GM18870 (cell line): ENCODE measurements around the gene CACNG6.

Experiments used
- ATAC-seq: cut with Tn5 transposase; IDR thresholded peaks from one replicate; pipeline ENCODE4 v1.9.1; 2021; ENCODE audit warnings: moderate library complexity; ENCODE audit not compliant: unreplicated experiment

Gene CACNG6

DNA sequence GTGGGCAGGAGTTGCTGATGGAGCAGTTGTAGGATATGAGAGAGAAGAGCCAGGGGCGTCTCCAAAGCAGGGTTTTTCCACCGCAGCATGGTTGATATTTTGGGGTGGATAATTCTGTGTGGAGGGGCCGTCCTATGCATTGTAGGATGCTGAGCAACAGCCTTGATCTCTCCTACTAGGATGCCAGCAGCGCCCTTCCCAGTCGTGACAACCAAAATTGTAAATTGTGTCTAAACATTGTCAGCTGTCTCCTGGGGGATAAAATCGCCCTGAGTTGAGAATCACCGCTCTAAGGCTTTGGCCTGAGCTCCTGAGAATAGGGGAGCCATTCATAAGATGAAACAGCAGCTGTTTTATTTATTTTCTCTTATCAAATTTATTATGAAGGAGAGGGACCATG lies 24.5 kb upstream of the CACNG6 start:
- ATAC-seq = no peak

DNA sequence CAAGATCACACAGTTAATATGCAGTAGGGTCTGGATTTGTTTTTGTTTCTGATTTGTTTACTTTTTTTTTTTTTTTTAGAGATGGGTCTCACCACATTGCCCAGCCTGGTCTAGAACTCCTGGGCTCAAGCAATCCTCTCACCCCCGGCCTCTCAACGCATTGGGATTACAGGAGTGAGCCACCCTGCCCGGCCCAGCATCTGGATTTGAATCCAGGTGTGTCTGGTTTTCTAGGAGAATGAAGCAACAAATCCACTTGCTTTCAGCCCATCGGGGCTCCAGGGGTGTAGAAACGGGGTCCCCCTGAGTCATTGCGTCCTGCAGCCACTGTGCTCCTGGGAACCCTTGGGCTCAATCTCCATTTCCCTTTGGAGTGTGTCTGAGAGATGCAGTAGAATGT lies 22.1 kb upstream of the CACNG6 start:
- ATAC-seq = no peak

DNA sequence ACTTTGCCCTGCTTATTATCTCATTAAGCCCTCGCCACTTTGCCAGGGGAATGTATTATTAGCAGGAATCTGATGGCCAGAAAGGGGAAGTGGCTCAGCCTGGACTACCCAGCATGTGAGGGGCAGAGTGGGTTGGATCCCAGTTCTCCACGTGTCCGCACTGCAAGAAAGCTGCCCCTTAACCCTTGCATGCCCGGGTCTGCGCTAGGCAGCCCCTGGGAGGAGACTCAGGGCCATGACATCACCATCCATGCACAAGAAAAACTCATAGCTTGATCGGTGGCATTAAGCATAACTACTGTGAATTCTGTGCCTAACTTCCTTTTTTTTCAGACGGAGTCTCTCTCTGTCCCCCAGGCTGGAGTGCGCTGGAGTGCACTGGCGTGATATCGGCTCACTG lies 19.8 kb upstream of the CACNG6 start:
- ATAC-seq = no peak

DNA sequence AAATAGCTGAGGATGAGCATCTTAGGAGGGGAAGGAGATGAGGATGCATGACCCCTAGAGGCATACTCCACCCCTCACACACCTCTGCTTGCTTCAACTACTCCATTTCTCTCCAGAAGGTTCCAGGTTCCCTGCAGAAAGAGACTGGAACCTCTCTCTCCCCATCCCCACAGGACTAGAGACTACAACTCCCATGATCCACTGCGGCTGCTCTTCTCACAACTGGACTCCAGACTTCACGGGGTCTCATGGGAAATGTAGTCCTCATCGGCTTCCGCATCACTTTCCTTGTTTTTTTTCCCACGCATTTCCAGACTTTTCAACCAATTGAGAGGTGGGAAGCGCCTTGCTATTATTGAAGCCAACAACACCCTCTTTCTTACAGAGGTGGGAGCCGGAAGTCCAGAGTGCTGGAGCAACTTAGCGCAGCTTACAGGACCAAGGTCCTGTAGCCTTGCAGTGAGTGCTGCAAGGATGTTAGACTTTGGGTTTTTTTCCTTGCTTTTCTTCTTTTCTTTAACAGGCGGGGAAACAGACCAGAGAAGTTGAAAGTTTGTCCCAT lies 13.9 kb upstream of the CACNG6 start:
- no peak for ATAC-seq

DNA sequence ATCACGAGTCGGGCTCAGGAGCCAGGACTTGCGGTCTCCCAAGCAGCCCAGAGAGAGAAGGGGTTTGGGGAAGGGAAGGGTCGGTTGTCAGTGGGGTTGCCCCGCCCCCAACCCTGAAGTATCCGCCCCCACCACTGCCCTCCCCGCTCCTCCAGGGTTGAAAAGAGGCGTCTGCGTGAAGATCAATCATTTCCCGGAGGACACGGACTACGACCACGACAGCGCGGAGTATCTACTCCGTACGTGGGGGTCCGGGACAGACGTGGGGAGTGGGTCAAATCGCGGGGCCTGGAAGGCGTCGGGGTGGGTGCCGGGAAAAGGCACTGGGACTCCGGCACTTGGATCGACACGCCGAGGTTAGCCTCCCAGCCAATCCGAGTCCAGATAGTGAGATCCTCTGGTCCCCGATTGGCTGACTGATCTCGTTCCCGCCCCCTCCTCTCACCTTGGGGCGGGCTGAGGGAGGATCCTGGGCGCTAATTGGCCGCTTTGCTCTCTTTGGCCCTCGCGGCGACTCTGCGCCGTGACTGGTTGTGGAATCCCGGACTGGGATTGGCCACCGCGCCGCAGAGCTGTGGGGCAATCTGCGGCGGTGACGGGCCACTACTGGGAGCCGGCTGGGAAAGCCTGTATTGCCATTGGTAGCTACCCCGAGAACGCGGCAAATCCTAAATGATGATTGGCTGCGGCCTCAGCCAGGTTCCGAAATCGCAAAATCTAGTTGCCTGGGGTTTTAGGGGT lies 13.3 kb upstream of the CACNG6 start:
- ATAC-seq = no peak

DNA sequence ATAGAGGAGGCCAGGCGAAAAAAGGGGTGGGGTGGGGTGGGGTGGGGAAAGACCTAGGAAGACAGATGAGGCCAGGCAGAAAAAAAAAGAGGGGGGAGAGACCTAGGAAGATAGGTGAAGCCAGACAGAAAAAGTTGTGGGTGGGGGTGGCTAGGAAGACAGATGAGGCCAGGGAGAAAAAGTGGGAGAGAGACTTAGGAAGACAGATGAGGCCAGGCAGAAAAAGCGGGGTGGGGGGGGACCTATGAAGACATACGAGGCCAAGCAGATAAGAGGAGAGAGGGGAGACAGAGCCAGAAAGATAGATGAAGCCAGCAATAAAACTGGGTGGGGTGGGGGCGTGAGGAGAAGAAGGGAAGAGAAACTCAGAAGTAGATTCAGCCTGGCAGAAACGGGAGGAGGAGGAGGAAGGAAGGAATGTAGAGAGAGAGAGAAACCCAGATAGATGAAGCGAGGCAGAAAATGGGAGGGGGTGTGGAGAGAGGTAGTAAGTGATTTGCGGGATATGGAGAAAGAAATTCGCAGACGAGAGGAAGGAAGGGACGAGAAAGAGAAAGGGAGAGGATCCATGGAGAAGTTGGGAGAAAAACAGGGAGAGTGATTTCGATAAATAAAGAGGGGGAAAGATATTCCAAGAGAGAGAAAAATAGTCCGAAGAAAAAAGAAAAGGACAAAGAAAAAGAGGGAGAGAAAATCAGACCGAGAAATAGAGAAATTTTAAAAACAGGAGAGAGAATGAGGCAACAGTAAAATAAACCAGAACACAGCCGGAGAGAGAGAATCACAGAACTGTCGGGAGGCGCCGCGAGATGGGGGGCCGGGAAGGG lies 12.2 kb upstream of the CACNG6 start:
- ATAC-seq = no peak

DNA sequence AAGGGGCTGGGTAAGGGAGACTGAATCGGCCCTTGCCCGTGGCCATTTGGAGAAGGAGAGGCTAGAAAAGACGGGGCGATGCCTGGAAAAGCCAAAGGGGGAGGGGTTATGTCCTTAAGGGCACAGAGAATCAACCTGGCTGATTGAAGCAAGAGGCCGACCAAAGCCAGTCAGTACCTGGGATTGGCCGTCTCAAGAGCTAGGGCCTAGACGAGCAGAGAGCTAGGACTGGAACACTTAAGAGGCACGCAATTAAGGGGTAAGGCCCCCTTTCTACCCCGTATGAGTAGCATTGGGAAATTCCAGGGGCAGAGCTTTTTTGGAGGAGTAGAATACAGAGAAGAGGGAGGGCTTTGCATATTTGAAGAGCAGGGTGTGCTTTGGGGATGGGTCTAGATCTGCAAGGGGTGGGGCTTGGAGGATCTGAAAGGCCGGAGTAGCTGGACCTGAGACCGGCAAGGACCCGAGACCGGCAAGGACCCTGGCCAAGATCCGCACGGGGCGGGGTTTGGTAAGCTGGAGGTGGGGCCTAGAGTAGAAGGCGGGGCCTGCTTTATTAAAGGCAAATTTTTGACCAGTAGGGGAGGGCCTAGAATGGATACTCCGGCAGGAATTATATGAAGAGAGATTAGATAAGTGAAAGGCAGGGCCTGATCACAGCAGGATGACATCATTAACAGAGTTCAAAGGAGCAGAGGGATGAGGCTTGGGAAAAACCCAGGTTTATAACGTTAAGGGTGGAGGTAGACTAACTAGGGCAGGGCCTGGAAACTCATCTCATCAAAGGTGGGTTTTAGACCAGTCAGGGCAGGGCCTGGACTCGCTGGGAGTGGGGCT lies 10.7 kb upstream of the CACNG6 start:
- ATAC-seq = no peak

DNA sequence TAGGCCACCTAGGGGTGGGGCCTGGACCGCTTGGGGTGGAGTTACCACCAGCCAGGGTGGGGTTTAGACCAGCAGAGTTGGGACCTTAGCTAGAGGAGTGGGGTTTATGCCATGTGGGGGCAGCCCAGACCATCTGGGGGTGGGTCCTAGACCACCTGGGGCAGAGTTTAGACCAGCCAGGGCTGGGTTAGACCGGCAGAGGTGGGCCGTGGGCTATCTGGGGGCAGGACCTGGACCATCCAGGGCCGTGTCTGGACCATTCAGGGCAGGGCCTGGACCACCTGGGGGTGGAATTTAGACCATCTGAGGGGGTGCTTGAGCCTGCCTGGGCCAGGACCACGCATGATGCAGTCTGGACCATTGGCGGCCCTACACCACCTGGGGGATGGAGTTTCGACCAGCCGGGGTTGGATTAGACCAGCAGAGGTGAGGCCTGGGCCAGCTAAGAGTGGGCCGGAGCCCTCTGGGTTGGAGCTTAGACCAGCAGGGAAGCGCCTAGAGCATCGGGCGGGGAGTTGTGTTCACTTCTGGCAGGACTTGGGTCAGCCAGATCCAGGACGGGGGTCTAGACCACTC lies 10.0 kb upstream of the CACNG6 start:
- ATAC-seq = no peak

DNA sequence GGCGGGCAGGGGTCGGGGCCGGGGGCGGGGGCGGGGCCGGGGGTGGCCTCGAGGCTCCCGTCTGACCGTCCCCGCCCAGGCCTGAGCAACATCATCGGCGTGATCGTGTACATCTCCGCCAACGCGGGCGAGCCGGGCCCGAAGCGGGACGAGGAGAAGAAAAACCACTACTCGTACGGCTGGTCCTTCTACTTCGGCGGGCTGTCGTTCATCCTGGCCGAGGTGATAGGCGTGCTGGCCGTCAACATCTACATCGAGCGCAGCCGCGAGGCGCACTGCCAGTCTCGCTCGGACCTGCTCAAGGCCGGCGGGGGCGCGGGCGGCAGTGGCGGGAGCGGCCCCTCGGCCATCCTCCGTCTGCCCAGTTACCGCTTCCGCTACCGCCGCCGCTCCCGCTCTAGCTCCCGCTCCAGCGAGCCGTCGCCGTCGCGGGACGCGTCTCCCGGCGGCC lies 9.4 kb upstream of the CACNG6 start:
- no peak for ATAC-seq

DNA sequence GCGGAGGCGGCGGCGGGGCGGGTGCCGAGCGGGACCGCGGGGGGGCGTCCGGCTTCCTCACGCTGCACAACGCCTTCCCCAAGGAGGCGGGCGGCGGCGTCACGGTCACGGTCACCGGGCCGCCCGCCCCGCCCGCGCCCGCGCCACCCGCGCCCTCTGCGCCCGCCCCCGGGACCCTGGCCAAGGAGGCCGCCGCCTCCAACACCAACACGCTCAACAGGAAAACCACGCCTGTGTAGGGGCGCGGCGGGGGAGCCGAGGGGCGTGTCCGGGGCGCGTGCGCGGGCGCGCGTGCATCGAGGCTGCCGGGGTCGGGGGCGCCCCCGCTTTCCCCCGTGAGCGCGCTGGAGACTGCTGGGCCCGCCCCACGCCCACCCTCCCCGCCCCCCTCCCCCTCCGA lies 8.8 kb upstream of the CACNG6 start:
- no peak for ATAC-seq

DNA sequence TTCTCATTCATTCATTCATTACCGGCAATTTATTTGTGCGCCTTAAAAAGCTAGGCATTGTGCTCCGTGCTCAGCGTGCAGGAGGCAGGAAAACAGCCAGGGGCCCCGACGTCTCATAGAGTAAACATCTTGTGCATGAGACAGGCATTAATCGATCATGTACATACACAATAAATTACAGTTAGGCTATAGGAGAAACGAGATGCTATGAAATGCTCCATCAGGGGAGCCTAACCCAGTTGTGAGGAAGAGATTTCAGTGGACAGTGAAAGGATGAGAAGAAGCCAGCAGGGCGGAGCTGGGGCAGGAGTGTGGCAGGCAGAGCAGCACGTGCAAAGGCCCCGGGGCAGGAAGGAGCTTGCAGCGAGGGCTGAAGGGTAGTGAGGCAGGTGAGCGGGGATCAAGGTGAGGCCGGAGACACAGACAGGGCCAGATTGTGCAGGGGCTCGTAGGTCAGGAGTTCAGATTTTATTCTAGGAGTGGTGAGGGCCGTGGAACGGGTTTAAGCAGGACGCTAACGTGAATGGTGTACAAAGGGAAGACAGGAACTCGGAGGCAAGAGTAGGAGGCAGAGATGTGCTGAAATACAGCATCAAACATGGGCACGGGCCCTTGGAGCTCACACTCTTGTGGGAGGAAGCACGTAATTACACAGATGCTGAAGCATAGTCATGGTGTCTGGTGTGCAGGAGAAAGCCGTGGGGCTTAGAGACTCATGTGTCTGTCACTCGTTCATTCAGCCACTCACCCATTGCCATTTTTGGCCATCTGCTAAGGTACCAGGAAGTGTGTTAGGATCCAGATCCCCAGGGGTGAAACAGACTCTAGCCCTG lies 7.8 kb upstream of the CACNG6 start:
- no peak for ATAC-seq

DNA sequence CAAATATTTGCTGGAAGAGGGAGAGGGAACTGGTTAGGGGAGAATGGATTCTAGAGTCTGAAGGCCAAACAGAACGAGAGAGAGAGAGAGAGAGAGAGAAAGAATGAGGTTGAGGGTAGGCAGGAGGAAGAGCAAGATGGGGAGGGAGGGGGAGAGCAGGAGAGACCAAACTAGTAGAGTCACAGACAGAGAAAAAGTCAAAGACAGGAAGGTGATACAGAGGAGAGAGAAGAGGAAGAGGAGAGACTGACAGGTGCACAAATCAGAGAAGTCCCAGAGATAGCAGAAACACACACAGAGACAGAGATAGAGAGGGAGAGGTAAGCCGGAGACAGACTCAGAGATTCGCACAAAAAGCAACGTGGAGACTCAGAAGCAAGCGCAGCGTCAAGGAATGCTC lies 5.6 kb upstream of the CACNG6 start:
- ATAC-seq = no peak

DNA sequence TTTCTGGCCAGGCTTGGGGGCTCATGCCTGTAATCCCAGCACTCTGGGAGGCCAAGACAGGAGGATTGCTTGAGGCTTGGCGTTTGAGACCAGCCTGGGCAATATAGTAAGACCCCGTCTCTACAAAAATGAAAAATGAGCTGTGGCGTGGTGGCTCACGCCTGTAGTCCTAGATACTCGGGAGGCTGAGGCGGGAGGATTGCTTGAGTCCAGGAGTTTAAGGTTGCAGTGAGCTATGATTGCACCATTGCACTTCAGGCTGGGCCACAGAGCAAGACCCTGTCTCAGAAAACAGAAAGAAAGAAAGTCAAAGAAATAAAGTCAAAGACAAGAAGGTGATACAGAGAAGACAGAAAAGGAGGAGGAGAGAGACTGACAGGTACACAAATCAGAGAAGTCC lies 2.5 kb upstream of the CACNG6 start:
- no peak for ATAC-seq

DNA sequence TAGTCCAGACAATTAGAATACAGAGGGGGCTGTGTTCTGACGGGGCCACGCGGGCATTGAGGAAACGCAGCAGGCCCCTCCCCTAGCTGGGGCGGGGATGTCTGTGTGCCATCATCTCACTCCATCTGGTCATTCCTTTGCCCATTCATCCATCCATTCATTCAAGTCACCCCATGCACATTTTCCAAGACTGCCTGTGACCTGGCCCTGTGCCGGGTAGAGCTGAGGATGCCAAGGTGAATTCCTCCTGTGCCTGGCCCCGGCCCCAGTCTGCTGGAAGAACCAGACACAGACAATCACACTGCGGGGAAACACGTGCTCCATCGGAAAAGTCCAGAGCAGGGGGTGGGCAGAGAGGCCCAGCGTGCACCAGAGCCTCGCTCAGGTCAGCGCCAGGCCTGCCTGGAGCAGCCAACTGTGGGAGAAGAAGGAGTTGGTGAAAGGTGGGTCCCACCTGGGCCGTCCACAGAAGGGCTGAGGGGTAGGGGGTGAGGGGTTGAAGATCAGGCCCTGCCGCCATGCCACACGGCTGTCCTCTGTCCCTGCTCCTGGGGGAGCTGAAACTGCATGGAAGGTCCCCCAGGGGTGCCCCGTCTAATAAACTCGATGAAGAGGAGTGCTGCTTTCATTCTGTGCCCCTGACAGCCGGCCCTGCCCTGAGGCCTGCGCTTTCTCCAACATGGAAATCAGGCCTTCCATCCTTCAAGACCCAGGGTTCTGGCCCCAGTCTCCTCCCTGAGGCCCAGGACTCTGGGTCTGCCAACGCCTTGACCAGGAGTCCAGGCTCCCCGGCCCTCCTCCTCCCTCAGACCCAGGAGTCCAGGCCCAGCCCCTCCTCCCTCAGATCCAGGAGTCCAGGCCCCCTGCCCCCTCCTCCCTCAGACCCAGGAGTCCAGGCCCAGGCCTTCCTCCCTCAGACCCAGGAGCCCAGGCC lies 1.6 kb upstream of the CACNG6 start:
- no peak for ATAC-seq

DNA sequence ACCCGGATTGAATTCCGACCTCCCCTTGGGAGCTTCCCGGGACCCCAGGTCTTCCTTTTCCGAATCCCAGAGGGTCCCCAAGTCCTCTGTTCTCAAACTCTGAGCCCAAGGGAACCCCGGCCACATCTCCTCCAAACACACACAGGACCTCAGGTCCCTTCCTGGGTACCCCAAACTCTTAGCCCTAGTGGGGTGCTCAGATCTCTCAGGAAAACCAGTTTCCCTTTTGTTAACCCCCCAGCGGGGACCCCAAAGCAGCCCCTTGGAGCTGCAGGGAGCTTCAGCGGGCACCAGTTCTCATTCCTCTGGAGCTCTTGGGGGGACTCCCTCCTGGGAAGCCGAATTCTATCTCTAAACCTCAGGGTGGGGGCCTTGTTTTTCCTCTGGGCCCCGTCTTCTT lies 774 bp downstream of the CACNG6 start:
- ATAC-seq = no peak

DNA sequence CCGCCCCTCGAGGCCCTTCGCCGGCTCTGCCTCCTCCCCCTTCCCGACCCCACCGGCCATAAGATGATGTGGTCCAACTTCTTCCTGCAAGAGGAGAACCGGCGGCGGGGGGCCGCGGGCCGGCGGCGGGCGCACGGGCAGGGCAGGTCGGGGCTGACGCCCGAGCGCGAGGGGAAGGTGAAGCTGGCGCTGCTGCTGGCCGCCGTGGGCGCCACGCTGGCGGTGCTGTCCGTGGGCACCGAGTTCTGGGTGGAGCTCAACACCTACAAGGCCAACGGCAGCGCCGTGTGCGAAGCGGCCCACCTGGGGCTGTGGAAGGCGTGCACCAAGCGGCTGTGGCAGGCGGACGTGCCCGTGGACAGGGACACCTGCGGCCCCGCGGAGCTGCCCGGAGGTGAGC lies 1.4 kb downstream of the CACNG6 start:
- ATAC-seq = no peak

DNA sequence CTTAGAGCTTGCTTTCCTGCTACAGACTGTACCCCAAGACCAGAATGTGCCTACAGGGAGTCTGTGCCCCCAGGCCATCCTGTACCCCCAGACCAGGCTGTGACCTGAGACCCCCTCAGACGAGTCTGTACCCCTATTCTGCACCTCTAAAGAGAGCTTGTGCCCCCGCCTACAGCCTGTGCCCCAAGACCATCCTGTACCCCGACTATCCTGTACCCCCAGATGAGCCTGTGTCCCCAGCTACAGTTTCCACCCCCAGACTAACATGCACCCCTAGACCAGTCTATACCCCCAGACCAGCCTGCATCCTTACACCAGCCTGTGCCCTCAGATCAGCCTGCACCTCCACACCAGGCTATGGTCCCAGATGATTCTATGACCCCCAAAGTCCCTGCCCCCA lies 2.0 kb downstream of the CACNG6 start:
- no peak for ATAC-seq

DNA sequence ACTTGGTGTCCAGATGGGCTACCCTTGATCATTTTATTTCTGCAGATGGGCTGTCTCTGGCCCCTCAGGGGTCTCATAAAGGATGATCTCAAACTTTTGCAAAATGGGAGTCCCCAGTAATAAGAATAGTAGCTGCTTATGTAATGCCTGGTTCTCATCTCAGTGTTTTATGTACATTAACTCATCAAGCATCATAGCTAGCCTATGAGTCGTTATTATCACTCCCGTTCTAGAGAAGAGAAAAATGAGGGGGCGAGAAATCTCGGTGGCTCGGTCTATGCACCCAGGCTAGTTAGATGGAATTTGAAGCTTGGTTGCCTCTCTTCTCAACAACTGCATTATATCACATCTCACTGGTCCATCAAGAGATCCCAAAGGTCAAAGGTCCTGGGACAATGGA lies 3.4 kb downstream of the CACNG6 start:
- no peak for ATAC-seq

DNA sequence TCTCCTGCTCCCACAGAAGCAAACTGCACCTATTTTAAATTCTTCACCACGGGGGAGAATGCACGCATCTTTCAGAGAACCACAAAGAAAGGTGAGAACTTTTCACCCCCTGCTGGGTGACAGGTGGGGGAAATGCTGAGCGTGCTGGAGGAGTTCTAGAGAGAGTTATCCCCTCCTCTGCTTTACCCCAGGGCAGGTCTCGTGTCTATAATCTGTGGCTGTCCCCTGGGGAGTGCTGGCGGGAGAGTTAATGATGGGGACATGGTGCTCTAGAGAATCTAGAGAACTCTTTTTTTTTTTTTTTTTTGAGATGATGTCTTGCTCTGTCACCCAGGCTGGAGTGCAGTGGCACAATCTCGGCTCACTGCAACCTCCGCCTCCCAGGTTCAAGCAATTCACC lies 6.8 kb downstream of the CACNG6 start:
- no peak for ATAC-seq
